Measurements from ENCODE around the gene GADL1. TPM values are rescaled to one million over a fixed set of nuclear protein-coding genes. Genes with fewer than 3 reads are reported as not detected.

The GADL1 gene, protein sequence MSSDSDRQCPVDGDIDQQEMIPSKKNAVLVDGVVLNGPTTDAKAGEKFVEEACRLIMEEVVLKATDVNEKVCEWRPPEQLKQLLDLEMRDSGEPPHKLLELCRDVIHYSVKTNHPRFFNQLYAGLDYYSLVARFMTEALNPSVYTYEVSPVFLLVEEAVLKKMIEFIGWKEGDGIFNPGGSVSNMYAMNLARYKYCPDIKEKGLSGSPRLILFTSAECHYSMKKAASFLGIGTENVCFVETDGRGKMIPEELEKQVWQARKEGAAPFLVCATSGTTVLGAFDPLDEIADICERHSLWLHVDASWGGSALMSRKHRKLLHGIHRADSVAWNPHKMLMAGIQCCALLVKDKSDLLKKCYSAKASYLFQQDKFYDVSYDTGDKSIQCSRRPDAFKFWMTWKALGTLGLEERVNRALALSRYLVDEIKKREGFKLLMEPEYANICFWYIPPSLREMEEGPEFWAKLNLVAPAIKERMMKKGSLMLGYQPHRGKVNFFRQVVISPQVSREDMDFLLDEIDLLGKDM
- total RNA-seq: 1 to 10 TPM in 1 of 4 donors, not detected in 3; 1.1 TPM

DNA sequence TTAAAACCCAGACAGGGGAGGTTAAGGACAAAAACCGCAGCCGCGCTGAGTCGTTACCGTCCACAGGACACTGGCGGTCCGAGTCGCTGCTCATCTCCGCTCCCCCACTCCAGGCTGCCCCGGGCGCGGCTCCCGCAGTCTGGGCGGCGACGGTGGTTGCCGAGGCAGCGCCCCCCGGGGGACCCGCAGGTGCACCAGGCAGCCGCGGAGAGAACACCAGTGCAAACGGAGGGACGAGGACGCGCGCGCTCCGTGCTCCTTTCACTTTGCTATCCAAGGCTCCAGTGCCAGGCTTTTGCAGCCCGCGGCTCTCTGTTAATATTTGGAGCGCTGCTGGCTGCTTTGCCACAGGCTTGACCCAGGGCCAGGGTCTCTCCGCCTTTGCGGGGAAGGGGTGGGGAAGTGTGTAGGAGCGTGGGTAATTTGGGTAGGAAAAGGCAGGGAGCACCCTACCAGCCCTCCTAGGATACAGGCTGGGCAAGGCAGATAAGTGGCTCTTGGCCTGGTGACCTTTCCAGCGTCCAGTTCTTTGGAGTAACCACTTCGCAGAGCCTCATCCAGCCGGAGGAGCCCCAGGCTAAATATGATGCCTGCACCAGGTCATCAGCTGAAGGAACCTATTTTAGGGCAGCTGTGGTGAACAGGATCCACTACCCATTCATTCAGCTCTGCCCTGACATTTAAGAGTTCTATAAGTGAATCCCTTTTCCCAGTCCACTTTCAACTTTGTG is at the start of gene GADL1:
TSS of gene GADL1 (minus strand) at position 141 of the 731 bp plus-strand sequence. CDS start at position 94, 47 bp downstream.
- Histone ChIP-seq H3K4me1 (no peaks in the 10 kb centered on the region), H3K36me3 (no peaks in the 10 kb centered on the region), H3K27ac (no peak within 1 kb of the TSS), H3K27me3 (no peaks in the 10 kb centered on the region), H3K4me3 (peak within 1 kb of the TSS; percentile 36 to 53), H3K9me3 (no peaks in the 10 kb centered on the region)
- TF ChIP-seq POLR2A (IDR thresholded peaks at IDR 0.05): no peak
- peak in 1 of 2 donors; percentile 27 for DNase-seq
- intact Hi-C loops (cut with DNase I; ENCODE audit: low total_unique reads): no loop called here

DNA sequence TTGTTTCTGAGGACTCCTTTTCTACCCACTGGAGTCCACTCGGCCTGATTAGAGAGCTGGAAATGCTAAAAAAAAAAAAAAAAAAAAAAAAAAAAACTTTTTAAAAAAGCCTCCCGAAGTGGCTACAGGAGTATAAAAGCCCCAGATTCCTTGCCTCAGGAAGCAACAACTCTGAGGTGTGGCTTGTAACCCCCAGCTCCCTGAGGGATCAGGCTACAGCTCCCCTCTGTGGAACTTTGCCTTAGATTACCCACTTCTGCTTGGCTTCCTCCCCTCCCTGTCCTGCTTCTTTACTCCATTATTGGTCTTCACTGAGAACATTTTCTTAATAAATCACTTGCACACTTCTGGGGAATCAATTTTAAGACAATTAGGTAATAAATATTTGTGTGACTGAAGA is 49.7 kb upstream of the GADL1 start:
- Histone ChIP-seq H3K4me1 (no peaks in the 10 kb centered on the region), H3K36me3 (no peaks in the 10 kb centered on the region), H3K27ac (no peak overlapping the region), H3K9me3 (no peaks in the 10 kb centered on the region), H3K27me3 (no peaks in the 10 kb centered on the region), H3K4me3 (no peak overlapping the region)
- intact Hi-C loops (cut with DNase I; ENCODE audit: low total_unique reads): no loop called here
- no peak for TF ChIP-seq POLR2A (IDR thresholded peaks at IDR 0.05)
- TF ChIP-seq, protein P1, sequence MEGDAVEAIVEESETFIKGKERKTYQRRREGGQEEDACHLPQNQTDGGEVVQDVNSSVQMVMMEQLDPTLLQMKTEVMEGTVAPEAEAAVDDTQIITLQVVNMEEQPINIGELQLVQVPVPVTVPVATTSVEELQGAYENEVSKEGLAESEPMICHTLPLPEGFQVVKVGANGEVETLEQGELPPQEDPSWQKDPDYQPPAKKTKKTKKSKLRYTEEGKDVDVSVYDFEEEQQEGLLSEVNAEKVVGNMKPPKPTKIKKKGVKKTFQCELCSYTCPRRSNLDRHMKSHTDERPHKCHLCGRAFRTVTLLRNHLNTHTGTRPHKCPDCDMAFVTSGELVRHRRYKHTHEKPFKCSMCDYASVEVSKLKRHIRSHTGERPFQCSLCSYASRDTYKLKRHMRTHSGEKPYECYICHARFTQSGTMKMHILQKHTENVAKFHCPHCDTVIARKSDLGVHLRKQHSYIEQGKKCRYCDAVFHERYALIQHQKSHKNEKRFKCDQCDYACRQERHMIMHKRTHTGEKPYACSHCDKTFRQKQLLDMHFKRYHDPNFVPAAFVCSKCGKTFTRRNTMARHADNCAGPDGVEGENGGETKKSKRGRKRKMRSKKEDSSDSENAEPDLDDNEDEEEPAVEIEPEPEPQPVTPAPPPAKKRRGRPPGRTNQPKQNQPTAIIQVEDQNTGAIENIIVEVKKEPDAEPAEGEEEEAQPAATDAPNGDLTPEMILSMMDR (IDR thresholded peaks at IDR 0.05): no peak
- DNase-seq: no peak

DNA sequence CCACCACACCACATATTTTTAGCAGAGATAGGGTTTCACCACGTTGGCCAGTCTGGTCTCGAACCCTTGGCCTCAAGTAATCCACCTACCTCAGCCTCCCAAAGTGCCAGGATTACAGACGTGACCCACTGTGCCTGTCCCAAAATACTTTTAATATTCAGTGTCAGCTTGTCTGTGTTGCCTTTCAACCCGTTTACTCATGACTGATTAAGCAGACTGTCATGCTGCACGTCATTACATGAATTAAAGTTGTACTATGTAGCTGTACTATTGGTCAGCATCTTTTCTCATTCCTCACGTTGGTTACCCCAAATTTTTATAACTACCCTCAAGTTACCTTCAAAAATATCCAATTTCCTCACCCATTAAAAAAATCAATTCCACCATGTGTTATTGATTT is 48.7 kb upstream of the GADL1 start:
- no peak for DNase-seq
- Histone ChIP-seq H3K4me3 (no peak overlapping the region), H3K4me1 (no peaks in the 10 kb centered on the region), H3K27me3 (no peaks in the 10 kb centered on the region), H3K9me3 (no peaks in the 10 kb centered on the region), H3K27ac (no peak overlapping the region), H3K36me3 (no peaks in the 10 kb centered on the region)
- intact Hi-C loops (cut with DNase I; ENCODE audit: low total_unique reads): no loop called here
- TF ChIP-seq POLR2A (IDR thresholded peaks at IDR 0.05): no peak
- TF ChIP-seq, protein P1 (IDR thresholded peaks at IDR 0.05): no peak

DNA sequence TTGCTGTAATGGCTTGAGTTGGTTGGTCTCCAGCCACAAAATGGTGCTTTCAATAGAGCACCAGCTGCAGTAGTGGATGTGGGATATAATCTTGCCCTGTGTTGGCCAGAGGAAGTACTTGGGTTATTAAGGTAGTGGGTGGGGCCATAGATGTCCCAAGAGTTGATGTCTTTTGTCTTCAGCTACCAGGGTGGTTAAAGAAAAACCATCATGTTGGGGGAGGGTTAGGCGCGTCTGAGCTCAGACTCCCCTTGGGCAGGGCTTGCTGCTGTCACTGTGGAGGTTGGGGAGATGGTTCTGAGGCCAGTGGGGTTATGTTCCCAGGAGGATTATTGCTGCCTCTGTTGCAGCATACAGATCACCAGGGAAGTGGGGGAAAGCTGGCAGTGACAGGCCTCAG is 46.9 kb upstream of the GADL1 start:
- intact Hi-C loops (cut with DNase I; ENCODE audit: low total_unique reads): no loop called here
- no peak for DNase-seq

DNA sequence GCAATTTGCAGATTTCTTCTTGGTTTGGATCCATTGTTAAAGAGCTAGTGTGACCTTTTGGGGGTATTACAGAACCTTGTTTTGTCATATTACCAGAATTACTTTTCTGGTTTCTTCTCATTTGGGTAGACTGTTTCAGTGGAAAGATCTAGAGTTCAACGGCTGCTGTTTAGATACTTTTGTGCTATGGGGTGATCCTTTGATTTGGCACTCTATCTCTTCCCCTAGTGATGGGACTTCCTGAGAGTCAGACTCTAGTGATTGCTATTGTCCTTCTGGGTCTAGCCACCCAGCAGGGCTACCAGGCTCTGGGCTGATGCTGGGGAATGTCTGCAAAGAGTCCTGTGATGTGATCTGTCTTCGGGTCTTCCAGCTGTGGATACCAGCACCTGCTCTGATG is 46.3 kb upstream of the GADL1 start:
- DNase-seq: no peak
- Histone ChIP-seq H3K4me1 (no peaks in the 10 kb centered on the region), H3K4me3 (no peak overlapping the region), H3K36me3 (no peaks in the 10 kb centered on the region), H3K27me3 (no peaks in the 10 kb centered on the region), H3K27ac (no peak overlapping the region), H3K9me3 (no peaks in the 10 kb centered on the region)
- intact Hi-C loops (cut with DNase I; ENCODE audit: low total_unique reads): no loop called here
- no peak for TF ChIP-seq POLR2A (IDR thresholded peaks at IDR 0.05)
- TF ChIP-seq, protein P1 (IDR thresholded peaks at IDR 0.05): no peak

More for the DNA sequence above, 46.9 kb upstream of the GADL1 start:
- Histone ChIP-seq H3K27me3 (no peaks in the 10 kb centered on the region), H3K36me3 (no peaks in the 10 kb centered on the region), H3K4me1 (no peaks in the 10 kb centered on the region), H3K27ac (no peak overlapping the region), H3K4me3 (no peak overlapping the region), H3K9me3 (no peaks in the 10 kb centered on the region)
- TF ChIP-seq, protein P1 (IDR thresholded peaks at IDR 0.05): no peak
